Measurements from ENCODE around the gene MOGAT2.
"Not testable (repeated sequence)": the region's sequence is repeated elsewhere in the genome, so short reads cannot be mapped to it uniquely, and the experiment has no call there.

The MOGAT2 gene

GRCh38 chr11:75717608-75718418 is at the start of gene MOGAT2:
Gene MOGAT2, plus strand, starts transcription at chr11:75717838. Its CDS starts 51 bp downstream, at chr11:75717889.
- DNase-seq, result no peak

GRCh38 chr11:75668451-75669297 is 49.0 kb upstream of the MOGAT2 start, which contains the start of gene MAP6:
Gene MAP6, minus strand, starts transcription at chr11:75669038. Its CDS starts 669 bp downstream, at chr11:75668369.
- no peak for DNase-seq

GRCh38 chr11:75673977-75674582 is 43.6 kb upstream of the MOGAT2 start:
- no peak for DNase-seq

GRCh38 chr11:75677275-75677674 is 40.4 kb upstream of the MOGAT2 start:
- DNase-seq, result no peak

- no peak for DNase-seq
Observed at GRCh38 chr11:75677909-75678308, 39.7 kb upstream of the MOGAT2 start.

GRCh38 chr11:75678620-75679259 is 38.9 kb upstream of the MOGAT2 start:
- no peak for DNase-seq

- no peak for DNase-seq
Observed at GRCh38 chr11:75679566-75679965, 38.1 kb upstream of the MOGAT2 start.

- not testable (repeated sequence) for DNase-seq
Observed at GRCh38 chr11:75683856-75684255, 33.8 kb upstream of the MOGAT2 start.

- no peak for DNase-seq
Observed at GRCh38 chr11:75689863-75690609, 27.6 kb upstream of the MOGAT2 start.

- DNase-seq, result no peak
Observed at GRCh38 chr11:75691804-75692203, 25.8 kb upstream of the MOGAT2 start.

- no peak for DNase-seq
Observed at GRCh38 chr11:75697906-75698581, 19.6 kb upstream of the MOGAT2 start.

- DNase-seq, result no peak
Observed at GRCh38 chr11:75700940-75701339, 16.7 kb upstream of the MOGAT2 start.

- DNase-seq, result no peak
Observed at GRCh38 chr11:75703695-75704237, 13.9 kb upstream of the MOGAT2 start.

GRCh38 chr11:75705541-75705940 is 12.1 kb upstream of the MOGAT2 start:
- no peak for DNase-seq

GRCh38 chr11:75706260-75706729 is 11.3 kb upstream of the MOGAT2 start:
- no peak for DNase-seq

- DNase-seq, result no peak
Observed at GRCh38 chr11:75714211-75714610, 3.4 kb upstream of the MOGAT2 start.

GRCh38 chr11:75715688-75716087 is 1.9 kb upstream of the MOGAT2 start:
- no peak for DNase-seq

- no peak for DNase-seq
Observed at GRCh38 chr11:75716659-75717058, 979 bp upstream of the MOGAT2 start.

GRCh38 chr11:75718419-75719339 is 1.0 kb downstream of the MOGAT2 start:
- no peak for DNase-seq
